Measurements from ENCODE around the gene CAPZA2.

DNA sequence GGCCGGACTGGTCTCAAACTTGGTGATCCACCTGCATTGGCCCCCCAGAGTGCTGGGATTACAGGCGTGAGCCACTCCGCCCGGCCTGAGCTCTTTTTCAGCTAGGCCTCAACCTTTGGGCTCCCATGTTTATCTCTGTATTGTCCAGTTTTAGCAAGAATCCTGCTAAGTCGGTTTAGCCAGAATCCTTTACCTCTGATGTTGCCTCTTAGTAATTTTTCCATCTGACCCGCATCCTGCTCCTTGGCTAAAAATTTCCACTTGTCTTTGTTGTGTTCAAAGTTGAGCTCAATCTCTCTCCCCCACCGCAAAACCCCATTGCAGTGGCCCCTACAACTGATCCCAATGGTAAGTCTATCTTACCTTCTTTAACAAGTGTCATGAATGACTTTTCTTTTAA is 70.2 kb downstream of the CAPZA2 start:
- TF ChIP-seq, protein P1, sequence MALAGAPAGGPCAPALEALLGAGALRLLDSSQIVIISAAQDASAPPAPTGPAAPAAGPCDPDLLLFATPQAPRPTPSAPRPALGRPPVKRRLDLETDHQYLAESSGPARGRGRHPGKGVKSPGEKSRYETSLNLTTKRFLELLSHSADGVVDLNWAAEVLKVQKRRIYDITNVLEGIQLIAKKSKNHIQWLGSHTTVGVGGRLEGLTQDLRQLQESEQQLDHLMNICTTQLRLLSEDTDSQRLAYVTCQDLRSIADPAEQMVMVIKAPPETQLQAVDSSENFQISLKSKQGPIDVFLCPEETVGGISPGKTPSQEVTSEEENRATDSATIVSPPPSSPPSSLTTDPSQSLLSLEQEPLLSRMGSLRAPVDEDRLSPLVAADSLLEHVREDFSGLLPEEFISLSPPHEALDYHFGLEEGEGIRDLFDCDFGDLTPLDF (CRISPR knock-in tag; IDR thresholded peaks at IDR 0.05), result no peak
- TF ChIP-seq HMGA2 (CRISPR knock-in tag; IDR thresholded peaks at IDR 0.05) (no peak), CBFB (CRISPR knock-in tag; IDR thresholded peaks at IDR 0.05; ENCODE audit: low read depth) (no peak), ZNF232 (CRISPR knock-in tag; IDR thresholded peaks at IDR 0.05) (no peak)
- TF ChIP-seq, protein P2, sequence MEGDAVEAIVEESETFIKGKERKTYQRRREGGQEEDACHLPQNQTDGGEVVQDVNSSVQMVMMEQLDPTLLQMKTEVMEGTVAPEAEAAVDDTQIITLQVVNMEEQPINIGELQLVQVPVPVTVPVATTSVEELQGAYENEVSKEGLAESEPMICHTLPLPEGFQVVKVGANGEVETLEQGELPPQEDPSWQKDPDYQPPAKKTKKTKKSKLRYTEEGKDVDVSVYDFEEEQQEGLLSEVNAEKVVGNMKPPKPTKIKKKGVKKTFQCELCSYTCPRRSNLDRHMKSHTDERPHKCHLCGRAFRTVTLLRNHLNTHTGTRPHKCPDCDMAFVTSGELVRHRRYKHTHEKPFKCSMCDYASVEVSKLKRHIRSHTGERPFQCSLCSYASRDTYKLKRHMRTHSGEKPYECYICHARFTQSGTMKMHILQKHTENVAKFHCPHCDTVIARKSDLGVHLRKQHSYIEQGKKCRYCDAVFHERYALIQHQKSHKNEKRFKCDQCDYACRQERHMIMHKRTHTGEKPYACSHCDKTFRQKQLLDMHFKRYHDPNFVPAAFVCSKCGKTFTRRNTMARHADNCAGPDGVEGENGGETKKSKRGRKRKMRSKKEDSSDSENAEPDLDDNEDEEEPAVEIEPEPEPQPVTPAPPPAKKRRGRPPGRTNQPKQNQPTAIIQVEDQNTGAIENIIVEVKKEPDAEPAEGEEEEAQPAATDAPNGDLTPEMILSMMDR (IDR thresholded peaks at IDR 0.05), result no peak

Measured in WTC11 (cell line).